CD4-positive, CD25-positive, alpha-beta regulatory T cell (primary cell): ENCODE data around the gene AP2A1. TPM values are rescaled to one million over a fixed set of nuclear protein-coding genes. Genes with fewer than 3 reads are reported as not detected.

Experiments
- ATAC-seq, 2 donors: fragments of 150-1000 bp; cut with Tn5 transposase; one replicate each; pipeline ENCODE4 v1.10.0; 2021; ENCODE audit warnings: low read depth in 2 of 2, moderate number of reproducible peaks in 2 of 2, moderate library complexity in 1 of 2
- DNase-seq, 3 donors: peaks; one replicate each; pipeline versions ENCODE4 v3.0.0 to v3.0.0-alpha.2; 2012 to 2022; ENCODE audit warnings: mixed read lengths in 1 of 3
- H3K27ac ChIP-seq: one replicate; pipeline ENCODE4 v1.7.0; 2013; ENCODE audit warnings: mild to moderate bottlenecking, low read length; ENCODE audit not compliant: insufficient read depth, poor library complexity, severe bottlenecking
- H3K27me3 ChIP-seq: one replicate; pipeline ENCODE4 v1.7.0; 2013; ENCODE audit warnings: low read length; ENCODE audit not compliant: control insufficient read depth, insufficient read depth
- H3K36me3 ChIP-seq: one replicate; pipeline ENCODE4 v1.7.0; 2013; ENCODE audit warnings: mild to moderate bottlenecking, low read length, moderate library complexity; ENCODE audit not compliant: control insufficient read depth, insufficient read depth
- H3K4me1 ChIP-seq: 2 replicates; pipeline ENCODE4 v1.7.0; 2013; ENCODE audit warnings: mild to moderate bottlenecking, low read length; ENCODE audit not compliant: insufficient read depth, control insufficient read depth, poor library complexity, severe bottlenecking
- H3K4me3 ChIP-seq: one replicate; pipeline ENCODE4 v1.7.0; 2013; ENCODE audit warnings: low read depth, mild to moderate bottlenecking, low read length, moderate library complexity
- H3K9me3 ChIP-seq, 2 experiments: 1 replicate in 1 of 2; 2 replicates in 1 of 2; pipeline ENCODE4 v1.7.0; 2013; ENCODE audit warnings: low read length in 2 of 2, mild to moderate bottlenecking in 1 of 2, moderate library complexity in 1 of 2; ENCODE audit not compliant: control insufficient read depth in 2 of 2
- H3K27ac Mint-ChIP-seq, 3 donors: one replicate each; pipeline ENCODE4 v1.8.0; 2020 to 2022; ENCODE audit warnings: mild to moderate bottlenecking in 3 of 3, mixed read lengths in 3 of 3, moderate library complexity in 2 of 3
- H3K27me3 Mint-ChIP-seq: one replicate; pipeline ENCODE4 v1.8.0; 2022; ENCODE audit warnings: mild to moderate bottlenecking, mixed read lengths
- H3K36me3 Mint-ChIP-seq: one replicate; pipeline ENCODE4 v1.8.0; 2020; ENCODE audit warnings: mixed read lengths
- H3K4me1 Mint-ChIP-seq, 4 donors: one replicate each; pipeline ENCODE4 v1.8.0; 2020 to 2022; ENCODE audit warnings: mixed read lengths in 4 of 4, mild to moderate bottlenecking in 1 of 4
- H3K4me3 Mint-ChIP-seq, 4 donors: one replicate each; pipeline ENCODE4 v1.8.0; 2020 to 2022; ENCODE audit warnings: mild to moderate bottlenecking in 4 of 4, mixed read lengths in 4 of 4, moderate library complexity in 3 of 4
- H3K9me3 Mint-ChIP-seq, 7 donors: one replicate each; pipeline ENCODE4 v1.8.0; 2020 to 2022; ENCODE audit warnings: mixed read lengths in 7 of 7, mild to moderate bottlenecking in 3 of 7, moderate library complexity in 2 of 7
- polyA plus RNA-seq, 4 donors: library from polyadenylated mRNA; unstranded; fragments of 300-500 nt; fragmentation: Illumina TruSeq; gene quantifications; one replicate each; pipeline ENCODE4 v1.2.3, GENCODE V29; 2021
- total RNA-seq: library from RNA; stranded (reverse); gene quantifications from one replicate; pipeline ENCODE4 v1.2.3, GENCODE V29; 2022

Gene AP2A1
- total and polyA plus RNA-seq, 5 donors from 2014 or later: 5.2 to 49.5 (median 6.0) TPM

DNA sequence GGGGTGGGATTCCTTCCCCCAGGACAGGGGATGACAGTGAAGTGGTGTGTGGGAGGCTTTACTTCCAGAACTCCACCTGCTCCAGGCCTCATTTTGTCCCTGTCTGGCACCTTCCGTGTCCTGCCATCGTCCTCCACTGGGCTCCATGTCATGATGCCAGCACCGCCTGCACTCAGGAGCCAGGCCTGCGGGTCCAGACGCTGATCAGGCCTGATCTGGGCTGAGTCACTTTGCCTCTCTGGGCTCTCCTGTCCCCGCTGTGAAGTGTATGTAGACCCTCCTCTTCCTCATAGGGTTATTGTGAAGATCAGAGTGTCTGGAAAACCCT lies 36.7 kb downstream of the AP2A1 start:
- no peaks in the 10 kb centered on the region for H3K4me1 ChIP-seq
- Mint-ChIP-seq H3K27me3 (no peaks in the 10 kb centered on the region), H3K9me3 (no peaks in the 10 kb centered on the region), H3K36me3 (peaks cover 11% of the 10 kb centered on the region), H3K4me1 (peaks cover 0 to 9% (median 1%) of the 10 kb centered on the region in 4 donors), H3K4me3 (no peak overlapping the region), H3K27ac (no peak overlapping the region)
- H3K36me3 ChIP-seq: peaks cover 31% of the 10 kb centered on the region
- H3K4me3 ChIP-seq: no peak overlapping the region
- H3K27me3 ChIP-seq: no peaks in the 10 kb centered on the region
- no peak for ATAC-seq
- no peak overlapping the region for H3K27ac ChIP-seq
- no peak for DNase-seq
- H3K9me3 ChIP-seq: no peaks in the 10 kb centered on the region

DNA sequence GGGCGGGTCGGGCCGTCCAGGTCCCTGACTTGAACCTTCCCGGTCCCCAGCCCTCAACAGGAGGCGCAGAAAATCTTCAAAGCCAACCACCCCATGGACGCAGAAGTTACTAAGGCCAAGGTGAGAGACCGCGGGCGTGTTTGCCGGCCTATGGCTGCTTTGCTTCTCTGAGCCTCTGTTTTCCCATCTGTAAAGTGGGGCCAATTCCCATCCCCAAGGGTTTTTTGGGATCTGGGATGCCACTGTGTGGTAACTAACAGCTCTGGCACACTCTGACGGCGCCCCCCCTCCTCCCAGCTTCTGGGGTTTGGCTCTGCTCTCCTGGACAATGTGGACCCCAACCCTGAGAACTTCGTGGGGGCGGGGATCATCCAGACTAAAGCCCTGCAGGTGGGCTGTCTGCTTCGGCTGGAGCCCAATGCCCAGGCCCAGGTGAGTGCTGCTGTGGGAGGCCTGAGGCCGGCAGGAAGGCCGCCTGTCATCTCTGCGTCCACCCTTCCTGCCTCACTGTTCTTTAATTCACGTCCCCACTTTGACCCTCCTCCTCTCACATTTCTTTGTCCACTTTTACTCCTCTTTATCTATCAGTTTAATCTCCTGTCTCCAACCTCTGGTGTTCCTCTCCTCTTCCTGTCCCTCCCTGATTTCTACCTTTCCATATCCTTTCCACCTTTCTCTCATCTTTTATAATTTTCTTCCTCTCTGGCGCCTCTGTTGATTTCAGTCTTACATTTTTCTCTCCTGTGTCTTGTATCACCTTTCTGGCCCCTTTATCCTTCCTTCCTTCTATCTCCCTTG lies 39.2 kb downstream of the AP2A1 start:
- Mint-ChIP-seq H3K9me3 (no peaks in the 10 kb centered on the region), H3K27me3 (no peaks in the 10 kb centered on the region), H3K36me3 (peaks cover 11% of the 10 kb centered on the region), H3K27ac (peak overlapping the region in 2 of 3 donors; percentile 53 to 78), H3K4me1 (peaks cover 0 to 23% (median 7%) of the 10 kb centered on the region in 4 donors), H3K4me3 (peak overlapping the region in 1 of 4 donors; percentile 38)
- Histone ChIP-seq H3K36me3 (peaks cover 14% of the 10 kb centered on the region), H3K9me3 (no peaks in the 10 kb centered on the region), H3K27me3 (no peaks in the 10 kb centered on the region), H3K4me3 (no peak overlapping the region), H3K4me1 (peaks cover 14% of the 10 kb centered on the region), H3K27ac (no peak overlapping the region)
- no peak for ATAC-seq
- no peak for DNase-seq

DNA sequence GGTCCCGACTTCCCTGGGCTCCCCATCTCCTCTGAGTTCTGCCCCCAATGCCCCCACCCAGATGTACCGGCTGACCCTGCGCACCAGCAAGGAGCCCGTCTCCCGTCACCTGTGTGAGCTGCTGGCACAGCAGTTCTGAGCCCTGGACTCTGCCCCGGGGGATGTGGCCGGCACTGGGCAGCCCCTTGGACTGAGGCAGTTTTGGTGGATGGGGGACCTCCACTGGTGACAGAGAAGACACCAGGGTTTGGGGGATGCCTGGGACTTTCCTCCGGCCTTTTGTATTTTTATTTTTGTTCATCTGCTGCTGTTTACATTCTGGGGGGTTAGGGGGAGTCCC lies 39.8 kb downstream of the AP2A1 start:
- DNase-seq (no peak), ATAC-seq (no peak)
- Mint-ChIP-seq H3K27me3 (no peaks in the 10 kb centered on the region), H3K9me3 (no peaks in the 10 kb centered on the region), H3K36me3 (peaks cover 11% of the 10 kb centered on the region), H3K27ac (peak overlapping the region in 2 of 3 donors; percentile 53 to 78), H3K4me1 (peaks cover 0 to 24% (median 7%) of the 10 kb centered on the region in 4 donors), H3K4me3 (peak overlapping the region in 1 of 4 donors; percentile 38)
- H3K27me3 ChIP-seq: no peaks in the 10 kb centered on the region
- no peak overlapping the region for H3K4me3 ChIP-seq
- H3K4me1 ChIP-seq: peaks cover 14% of the 10 kb centered on the region
- no peak overlapping the region for H3K27ac ChIP-seq
- H3K36me3 ChIP-seq: peaks cover 14% of the 10 kb centered on the region
- H3K9me3 ChIP-seq: no peaks in the 10 kb centered on the region

DNA sequence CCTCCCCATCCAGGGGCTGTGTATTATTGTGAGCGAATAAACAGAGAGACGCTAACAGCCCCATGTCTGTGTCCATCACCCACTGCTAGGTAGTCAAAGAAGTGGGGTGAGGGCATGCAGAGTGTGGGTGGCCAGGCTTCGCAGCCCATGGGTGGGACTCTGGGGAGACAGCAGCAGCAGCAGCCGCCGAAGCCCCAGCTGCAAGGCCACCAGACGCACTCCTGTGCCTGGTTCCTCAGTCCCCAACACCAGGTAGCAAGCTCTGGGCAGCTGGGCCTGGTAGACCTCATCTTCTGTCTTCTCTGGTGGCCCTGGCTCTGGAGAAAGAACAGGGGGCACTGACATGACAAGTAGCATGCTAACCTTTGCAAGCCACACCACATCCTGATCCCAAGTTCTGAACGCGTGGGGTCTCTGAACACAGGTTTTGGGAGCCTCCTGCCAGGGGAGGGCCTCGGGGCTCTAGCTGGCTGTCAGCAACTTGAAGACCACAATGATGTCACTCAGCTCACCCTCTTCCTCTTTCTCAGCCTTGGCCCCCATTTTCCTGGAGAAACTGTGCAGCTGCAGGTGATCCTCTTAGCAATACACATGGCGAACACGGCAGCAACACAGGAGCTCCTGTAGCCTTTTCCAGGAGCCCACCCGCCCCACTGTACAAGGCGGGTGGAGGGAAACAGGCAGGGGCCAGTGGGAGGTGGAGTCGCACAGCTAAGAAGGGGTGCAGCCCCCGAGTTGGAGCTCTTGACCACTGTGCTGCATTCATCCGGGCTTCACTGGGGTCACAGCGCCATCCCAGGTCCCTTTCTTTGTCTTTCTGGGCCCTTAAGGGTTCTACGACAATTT lies 40.5 kb downstream of the AP2A1 start:
- Histone ChIP-seq H3K27me3 (no peaks in the 10 kb centered on the region), H3K36me3 (peaks cover 14% of the 10 kb centered on the region), H3K4me3 (no peak overlapping the region), H3K4me1 (peaks cover 16% of the 10 kb centered on the region), H3K9me3 (no peaks in the 10 kb centered on the region), H3K27ac (no peak overlapping the region)
- no peaks in the 10 kb centered on the region for H3K27me3 Mint-ChIP-seq
- H3K36me3 Mint-ChIP-seq: peaks cover 11% of the 10 kb centered on the region
- H3K4me3 Mint-ChIP-seq: peak overlapping the region in 2 of 4 donors; percentile 59 to 94
- DNase-seq: peak in 1 of 3 donors; percentile 17
- no peaks in the 10 kb centered on the region for H3K9me3 Mint-ChIP-seq
- H3K27ac Mint-ChIP-seq: peak overlapping the region; percentile 14 to 86 (median 73)
- ATAC-seq: no peak
- peaks cover 0 to 29% (median 11%) of the 10 kb centered on the region in 4 donors for H3K4me1 Mint-ChIP-seq

DNA sequence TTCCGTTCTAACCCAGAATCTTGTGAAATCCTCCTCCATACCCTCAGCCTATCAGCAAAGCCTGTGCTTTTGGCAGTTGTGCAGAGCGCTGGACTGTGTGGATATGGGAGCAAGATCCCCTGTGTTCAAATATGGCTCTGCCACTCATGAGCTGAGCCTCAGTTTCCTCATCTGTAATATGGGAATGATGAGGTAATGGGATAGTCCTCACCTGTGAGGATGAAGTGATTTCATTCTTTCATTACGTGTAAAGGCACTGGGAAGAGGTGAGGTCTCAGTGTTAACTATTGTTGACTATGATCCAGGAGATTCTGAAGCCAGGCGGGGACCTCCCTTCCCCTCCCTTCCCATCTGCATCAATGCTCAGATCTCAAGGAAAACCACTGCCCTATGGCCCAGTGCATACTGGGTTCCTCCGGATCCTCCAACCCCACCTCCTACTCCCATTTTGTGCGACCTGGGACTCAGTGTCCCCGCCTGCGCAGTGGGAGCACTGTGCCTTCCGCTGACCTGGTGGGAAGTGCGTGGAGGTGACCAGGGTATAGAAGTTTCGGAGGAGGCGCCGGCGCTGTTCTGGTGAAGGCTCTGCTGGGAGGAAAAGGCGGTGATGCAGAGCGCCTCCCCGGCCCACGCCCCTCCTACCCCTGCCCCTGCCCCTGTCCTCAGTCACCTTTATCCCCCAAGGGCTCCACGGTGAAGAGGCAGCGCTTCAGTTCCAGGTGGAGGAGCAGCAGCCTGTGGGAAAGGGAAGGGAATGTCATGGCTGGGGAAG lies 41.3 kb downstream of the AP2A1 start:
- H3K27me3 Mint-ChIP-seq: no peaks in the 10 kb centered on the region
- peak overlapping the region; percentile 47 to 94 (median 93) for H3K4me3 Mint-ChIP-seq
- no peaks in the 10 kb centered on the region for H3K27me3 ChIP-seq
- H3K4me3 ChIP-seq: no peak overlapping the region
- peak overlapping the region; percentile 75 for H3K27ac ChIP-seq
- peaks cover 24% of the 10 kb centered on the region for H3K4me1 ChIP-seq
- H3K4me1 Mint-ChIP-seq: peaks cover 0 to 37% (median 13%) of the 10 kb centered on the region in 4 donors
- DNase-seq (no peak), ATAC-seq (no peak)
- no peaks in the 10 kb centered on the region for H3K9me3 Mint-ChIP-seq
- H3K9me3 ChIP-seq: no peaks in the 10 kb centered on the region
- H3K27ac Mint-ChIP-seq: peak overlapping the region in 2 of 3 donors; percentile 86 to 94
- peaks cover 11% of the 10 kb centered on the region for H3K36me3 Mint-ChIP-seq
- H3K36me3 ChIP-seq: peaks cover 10% of the 10 kb centered on the region

DNA sequence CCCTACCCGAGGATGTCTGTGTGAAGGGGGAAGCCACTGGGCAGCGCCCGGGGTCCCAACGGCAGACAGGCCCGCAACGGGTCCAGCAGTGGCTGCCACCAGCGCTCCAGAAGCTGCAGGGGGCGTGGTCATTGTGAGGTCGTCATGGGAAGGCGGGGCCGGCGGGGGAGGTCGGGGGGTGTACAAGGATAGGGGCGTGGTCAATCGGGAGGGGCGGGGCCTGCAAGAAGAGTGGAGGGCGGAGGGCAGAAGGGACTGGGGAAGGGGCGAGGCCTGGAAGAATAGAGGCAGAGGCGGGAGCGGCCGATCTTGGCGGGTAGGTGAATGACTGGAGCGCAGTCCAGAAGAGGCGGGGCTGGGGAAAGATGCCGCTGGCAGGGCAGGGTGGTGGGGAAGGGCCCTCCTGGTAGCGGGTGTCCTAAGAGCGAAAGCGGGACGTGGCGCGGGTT lies 41.9 kb downstream of the AP2A1 start:
- Histone ChIP-seq H3K9me3 (no peaks in the 10 kb centered on the region), H3K4me3 (peak overlapping the region; percentile 26), H3K27ac (peak overlapping the region; percentile 75), H3K4me1 (peaks cover 29% of the 10 kb centered on the region), H3K36me3 (peaks cover 4% of the 10 kb centered on the region), H3K27me3 (no peaks in the 10 kb centered on the region)
- no peaks in the 10 kb centered on the region for H3K27me3 Mint-ChIP-seq
- H3K4me3 Mint-ChIP-seq: peak overlapping the region; percentile 92 to 94 (median 94)
- no peaks in the 10 kb centered on the region for H3K9me3 Mint-ChIP-seq
- peak overlapping the region in 2 of 3 donors; percentile 86 to 94 for H3K27ac Mint-ChIP-seq
- H3K4me1 Mint-ChIP-seq: peaks cover 4 to 42% (median 16%) of the 10 kb centered on the region in 4 donors
- peaks cover 6% of the 10 kb centered on the region for H3K36me3 Mint-ChIP-seq
- DNase-seq (peak; percentile 85 to 91 (median 85)), ATAC-seq (peak; percentile 38 to 44)
